Cardiac muscle cell (in vitro differentiated cells and primary cell): ENCODE measurements around the gene LMNA. TPM values are rescaled to one million over a fixed set of nuclear protein-coding genes. Genes with fewer than 3 reads are reported as not detected.

Source experiments
- DNase-seq, 2 donors: peaks; one replicate each; pipeline versions ENCODE4 v3.0.0 to v3.0.0-alpha.2; 2010 to 2017; ENCODE audit warnings: low read depth in 1 of 2, low spot score in 1 of 2
- H3K27ac ChIP-seq: fragments of 200-600 bp; sonication (generic); 2 replicates; pipeline ENCODE4 v1.5.1; 2016
- H3K27me3 ChIP-seq: fragments of 200-600 bp; sonication (generic); 2 replicates; pipeline ENCODE4 v1.6.0; 2016; ENCODE audit warnings: control low read depth
- H3K36me3 ChIP-seq: fragments of 200-600 bp; sonication (generic); 2 replicates; pipeline ENCODE4 v1.5.1; 2016; ENCODE audit warnings: control low read depth
- H3K4me1 ChIP-seq: fragments of 200-600 bp; sonication (generic); 2 replicates; pipeline ENCODE4 v1.8.1; 2017; ENCODE audit warnings: low read depth, mild to moderate bottlenecking, mixed run types
- H3K4me3 ChIP-seq: fragments of 200-600 bp; sonication (generic); 2 replicates; pipeline ENCODE4 v1.5.1; 2016; ENCODE audit warnings: mild to moderate bottlenecking
- H3K9me3 ChIP-seq: fragments of 200-600 bp; sonication (generic); 2 replicates; pipeline ENCODE4 v1.5.1; 2017; ENCODE audit warnings: low read depth, mild to moderate bottlenecking, control low read depth
- CTCF ChIP-seq: IDR thresholded peaks from 2 replicates; pipeline ENCODE4 v1.5.1; 2012; ENCODE audit warnings: low read depth, mild to moderate bottlenecking, low read length
- polyA plus RNA-seq: library from polyadenylated mRNA; unstranded; fragments of >200 nt; fragmentation: Nextera tagmentation; extraction: Ambion mirVana; gene quantifications from 2 replicates; pipeline ENCODE4 v1.2.1, GENCODE V29; 2016
- total RNA-seq: library from RNA; depleted of rRNA; stranded (reverse); fragments of >200 nt; gene quantifications from 2 replicates; pipeline ENCODE4 v1.2.3, GENCODE V29; 2016

The LMNA gene
- total and polyA plus RNA-seq, 2 experiments from 2014 or later = 128 to 149 TPM

GRCh38 chr1:156149374-156150332 lies 35.1 kb downstream of the LMNA start:
- no peak overlapping the region for H3K4me3 ChIP-seq
- no peak for DNase-seq
- H3K27me3 ChIP-seq = peaks cover 21% of the 10 kb centered on the region
- no peaks in the 10 kb centered on the region for H3K4me1 ChIP-seq
- no peak for TF ChIP-seq CTCF
- H3K27ac ChIP-seq = no peak overlapping the region
- H3K9me3 ChIP-seq = no peaks in the 10 kb centered on the region
- H3K36me3 ChIP-seq = no peaks in the 10 kb centered on the region

GRCh38 chr1:156150333-156151011 lies 36.0 kb downstream of the LMNA start:
- Histone ChIP-seq H3K27me3 (peaks cover 21% of the 10 kb centered on the region), H3K9me3 (no peaks in the 10 kb centered on the region), H3K36me3 (no peaks in the 10 kb centered on the region), H3K4me3 (no peak overlapping the region), H3K27ac (no peak overlapping the region), H3K4me1 (no peaks in the 10 kb centered on the region)
- no peak for TF ChIP-seq CTCF
- no peak for DNase-seq

DNA sequence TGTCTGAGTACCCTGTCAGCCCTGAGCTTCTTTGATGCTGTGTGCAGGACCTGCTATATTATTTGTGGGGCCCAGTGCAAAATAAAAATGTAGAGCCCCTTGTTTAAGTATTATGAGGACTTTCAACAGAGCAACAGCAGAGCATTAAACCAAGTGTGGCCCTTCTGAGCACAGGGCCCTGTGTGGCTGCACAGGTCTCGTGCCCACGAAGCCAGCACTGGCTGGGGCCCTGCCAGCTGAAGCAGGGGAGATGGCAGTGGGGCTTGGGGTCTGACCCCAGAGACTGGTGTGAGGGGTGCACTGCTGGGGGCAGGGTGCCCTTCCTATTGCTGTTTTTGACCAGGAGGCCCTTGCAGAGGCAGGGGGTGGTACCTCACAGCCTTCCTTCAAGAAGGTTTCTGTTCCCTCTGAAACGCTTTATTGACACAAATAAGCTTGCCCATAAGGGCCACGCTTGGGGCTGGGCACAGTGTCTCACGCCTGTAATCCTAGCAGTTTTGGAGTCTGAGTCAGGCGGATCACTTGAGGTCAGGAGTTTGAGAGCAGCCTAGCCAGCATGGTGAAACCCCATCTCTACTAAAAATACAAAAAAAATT lies 36.7 kb downstream of the LMNA start:
- Histone ChIP-seq H3K4me1 (no peaks in the 10 kb centered on the region), H3K4me3 (no peak overlapping the region), H3K27ac (no peak overlapping the region), H3K36me3 (no peaks in the 10 kb centered on the region), H3K9me3 (no peaks in the 10 kb centered on the region), H3K27me3 (peaks cover 21% of the 10 kb centered on the region)
- DNase-seq = no peak
- TF ChIP-seq CTCF = no peak

- no peak overlapping the region for H3K27ac ChIP-seq
- no peak for TF ChIP-seq CTCF
- H3K4me3 ChIP-seq = no peak overlapping the region
- H3K27me3 ChIP-seq = peaks cover 21% of the 10 kb centered on the region
- no peaks in the 10 kb centered on the region for H3K36me3 ChIP-seq
- H3K9me3 ChIP-seq = no peaks in the 10 kb centered on the region
- no peak for DNase-seq
- no peaks in the 10 kb centered on the region for H3K4me1 ChIP-seq
Observed at GRCh38 chr1:156152628-156153027, 38.1 kb downstream of the LMNA start.

DNA sequence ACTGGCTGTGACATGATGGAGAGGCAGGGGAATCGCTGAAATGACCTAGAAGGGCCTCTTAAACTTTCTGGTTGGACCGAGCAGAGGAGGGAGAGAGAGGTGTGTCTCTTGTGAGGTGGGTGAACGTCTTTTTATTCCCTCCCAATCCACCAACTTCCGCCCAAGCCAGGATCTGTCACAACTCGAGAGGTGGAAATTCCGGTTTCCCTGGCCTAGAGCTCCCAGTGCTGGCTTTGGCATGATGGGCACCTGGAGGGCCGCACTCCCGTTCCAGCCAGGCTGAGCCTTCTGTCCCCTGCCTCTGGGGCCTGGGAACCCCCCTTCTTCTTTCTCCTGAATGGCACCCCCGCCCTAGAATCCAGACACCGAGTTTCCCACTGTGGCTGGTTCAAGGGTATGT lies 38.9 kb downstream of the LMNA start, which contains the start of gene SEMA4A:
SEMA4A (plus strand) TSS at position 224 of the 400 bp plus-strand sequence. CDS start 994 bp downstream, outside the sequence.
- Histone ChIP-seq H3K36me3 (no peaks in the 10 kb centered on the region), H3K9me3 (no peaks in the 10 kb centered on the region), H3K4me1 (no peaks in the 10 kb centered on the region), H3K27me3 (peaks cover 21% of the 10 kb centered on the region), H3K27ac (no peak within 1 kb of the TSS), H3K4me3 (no peak within 1 kb of the TSS)
- TF ChIP-seq CTCF = no peak
- no peak for DNase-seq
